C4-2B (cell line): ENCODE measurements around the gene RPS8.

Experiments used
- ZFX ChIP-seq: fragments of 450-650 bp; IDR thresholded peaks from 2 replicates; pipeline ENCODE4 v1.6.1; 2017
- TF ChIP-seq, protein P1 (sequence below): fragments of 450-650 bp; conservative IDR thresholded peaks from 2 replicates; pipeline ENCODE4 v1.5.1; 2017; ENCODE audit warnings: mild to moderate bottlenecking

- TF ChIP-seq, protein P1, sequence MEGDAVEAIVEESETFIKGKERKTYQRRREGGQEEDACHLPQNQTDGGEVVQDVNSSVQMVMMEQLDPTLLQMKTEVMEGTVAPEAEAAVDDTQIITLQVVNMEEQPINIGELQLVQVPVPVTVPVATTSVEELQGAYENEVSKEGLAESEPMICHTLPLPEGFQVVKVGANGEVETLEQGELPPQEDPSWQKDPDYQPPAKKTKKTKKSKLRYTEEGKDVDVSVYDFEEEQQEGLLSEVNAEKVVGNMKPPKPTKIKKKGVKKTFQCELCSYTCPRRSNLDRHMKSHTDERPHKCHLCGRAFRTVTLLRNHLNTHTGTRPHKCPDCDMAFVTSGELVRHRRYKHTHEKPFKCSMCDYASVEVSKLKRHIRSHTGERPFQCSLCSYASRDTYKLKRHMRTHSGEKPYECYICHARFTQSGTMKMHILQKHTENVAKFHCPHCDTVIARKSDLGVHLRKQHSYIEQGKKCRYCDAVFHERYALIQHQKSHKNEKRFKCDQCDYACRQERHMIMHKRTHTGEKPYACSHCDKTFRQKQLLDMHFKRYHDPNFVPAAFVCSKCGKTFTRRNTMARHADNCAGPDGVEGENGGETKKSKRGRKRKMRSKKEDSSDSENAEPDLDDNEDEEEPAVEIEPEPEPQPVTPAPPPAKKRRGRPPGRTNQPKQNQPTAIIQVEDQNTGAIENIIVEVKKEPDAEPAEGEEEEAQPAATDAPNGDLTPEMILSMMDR = no peak
- TF ChIP-seq ZFX = no peak
These were observed 17.6 kb downstream of the RPS8 start for GRCh38 chr1:44792736-44793502.
